ENCODE results near the gene WNT3A.

WNT3A gene

DNA sequence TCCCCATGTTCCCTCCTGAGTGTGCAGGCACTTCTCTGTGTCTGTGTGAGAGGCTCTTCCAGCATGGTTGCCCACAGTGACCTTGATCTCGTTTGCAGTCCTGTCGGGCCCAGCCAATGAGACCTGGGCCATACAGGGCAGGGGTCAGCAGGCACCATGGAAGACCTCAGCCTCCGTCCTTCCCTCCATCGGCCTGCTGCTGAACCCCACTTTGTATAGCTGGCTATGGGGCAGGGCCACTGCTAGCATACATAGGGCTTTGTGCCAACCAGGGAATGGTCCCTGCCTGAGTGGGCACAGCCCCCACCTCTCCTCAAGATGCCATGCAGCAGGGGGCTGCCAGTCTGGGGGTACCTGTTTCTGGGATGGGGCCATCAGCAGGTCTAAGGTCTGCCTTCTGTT is 92.5 kb downstream of the WNT3A start:
- Mint-ChIP-seq H3K27me3 (ENCODE audit: low read depth, poor library complexity) (peaks cover 3% of the 10 kb centered on the region), H3K27ac (no peak overlapping the region), H3K4me1 (peaks cover 20% of the 10 kb centered on the region), H3K4me3 (no peak overlapping the region), H3K36me3 (ENCODE audit: low read depth) (peaks cover 50% of the 10 kb centered on the region), H3K9me3 (peaks cover 17% of the 10 kb centered on the region)
- no peak for DNase-seq
- TF ChIP-seq, protein P1, sequence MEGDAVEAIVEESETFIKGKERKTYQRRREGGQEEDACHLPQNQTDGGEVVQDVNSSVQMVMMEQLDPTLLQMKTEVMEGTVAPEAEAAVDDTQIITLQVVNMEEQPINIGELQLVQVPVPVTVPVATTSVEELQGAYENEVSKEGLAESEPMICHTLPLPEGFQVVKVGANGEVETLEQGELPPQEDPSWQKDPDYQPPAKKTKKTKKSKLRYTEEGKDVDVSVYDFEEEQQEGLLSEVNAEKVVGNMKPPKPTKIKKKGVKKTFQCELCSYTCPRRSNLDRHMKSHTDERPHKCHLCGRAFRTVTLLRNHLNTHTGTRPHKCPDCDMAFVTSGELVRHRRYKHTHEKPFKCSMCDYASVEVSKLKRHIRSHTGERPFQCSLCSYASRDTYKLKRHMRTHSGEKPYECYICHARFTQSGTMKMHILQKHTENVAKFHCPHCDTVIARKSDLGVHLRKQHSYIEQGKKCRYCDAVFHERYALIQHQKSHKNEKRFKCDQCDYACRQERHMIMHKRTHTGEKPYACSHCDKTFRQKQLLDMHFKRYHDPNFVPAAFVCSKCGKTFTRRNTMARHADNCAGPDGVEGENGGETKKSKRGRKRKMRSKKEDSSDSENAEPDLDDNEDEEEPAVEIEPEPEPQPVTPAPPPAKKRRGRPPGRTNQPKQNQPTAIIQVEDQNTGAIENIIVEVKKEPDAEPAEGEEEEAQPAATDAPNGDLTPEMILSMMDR (IDR thresholded peaks at IDR 0.05), result no peak

DNA sequence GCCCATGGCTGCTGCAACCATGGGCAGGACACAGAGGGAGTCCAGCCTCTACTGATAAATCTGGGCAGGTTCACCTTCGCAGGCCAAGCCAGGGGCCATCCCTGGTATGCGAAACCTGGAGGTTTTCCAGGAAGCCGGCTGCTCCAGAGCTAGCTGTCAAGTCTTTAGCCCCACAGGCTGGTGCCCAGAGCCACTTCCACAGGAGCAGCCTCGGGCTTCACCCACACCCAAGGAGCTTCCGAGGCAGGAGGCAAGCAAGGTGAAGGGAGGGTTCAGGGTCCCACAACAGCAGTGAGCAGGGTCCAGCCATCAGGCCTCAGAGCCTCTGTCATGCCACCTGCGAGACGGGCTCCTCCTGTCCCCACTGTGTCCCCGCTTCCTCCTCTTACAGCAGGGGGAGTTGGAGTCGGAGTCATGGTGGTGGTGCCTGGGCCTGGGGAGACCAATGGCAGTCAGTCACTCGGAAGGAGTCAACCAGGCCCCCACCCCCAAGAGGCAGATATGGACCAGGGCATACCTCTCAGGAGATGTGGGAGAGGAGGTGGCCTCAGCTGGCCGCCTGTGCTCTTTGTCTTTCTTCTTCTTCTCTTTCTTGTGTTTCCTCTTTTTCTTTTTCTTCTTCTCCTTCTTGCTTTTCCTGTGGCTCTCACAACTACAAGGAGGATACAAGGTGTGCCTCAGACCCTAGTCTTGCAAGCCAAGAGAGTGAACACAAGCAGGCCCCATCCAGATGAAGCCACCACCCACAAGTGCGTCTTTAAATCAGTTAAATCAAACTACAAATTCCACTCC is 94.2 kb downstream of the WNT3A start:
- H3K27ac Mint-ChIP-seq, result no peak overlapping the region
- peaks cover under 1% of the 10 kb centered on the region for H3K9me3 Mint-ChIP-seq
- no peak for DNase-seq
- peaks cover 25% of the 10 kb centered on the region for H3K4me1 Mint-ChIP-seq
- peak overlapping the region; percentile 75 for H3K4me3 Mint-ChIP-seq
- peaks cover 33% of the 10 kb centered on the region for H3K36me3 Mint-ChIP-seq (ENCODE audit: low read depth)
- peaks cover 2% of the 10 kb centered on the region for H3K27me3 Mint-ChIP-seq (ENCODE audit: low read depth, poor library complexity)
- TF ChIP-seq, protein P1 (IDR thresholded peaks at IDR 0.05), result no peak

DNA sequence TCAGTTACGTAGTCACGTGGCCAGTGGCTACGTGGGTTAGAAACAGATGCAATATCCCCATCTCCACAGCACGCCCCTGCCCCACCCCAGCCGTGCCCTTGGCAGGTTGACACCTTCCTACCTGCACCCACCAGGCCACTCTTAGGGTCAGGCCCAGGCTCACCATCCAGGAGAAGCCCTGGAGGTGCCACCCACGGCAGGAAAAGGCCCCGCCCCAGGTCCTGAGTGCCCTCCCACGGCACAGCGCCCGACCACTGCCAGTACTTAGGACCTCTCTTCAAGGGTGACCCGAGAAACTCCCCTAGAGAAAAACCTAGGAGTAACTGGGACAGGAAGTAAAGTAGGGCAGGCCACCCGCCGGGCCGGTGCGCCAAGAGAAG is 94.8 kb downstream of the WNT3A start:
- H3K27ac Mint-ChIP-seq, result no peak overlapping the region
- peaks cover 31% of the 10 kb centered on the region for H3K36me3 Mint-ChIP-seq (ENCODE audit: low read depth)
- H3K4me1 Mint-ChIP-seq, result peaks cover 25% of the 10 kb centered on the region

DNA sequence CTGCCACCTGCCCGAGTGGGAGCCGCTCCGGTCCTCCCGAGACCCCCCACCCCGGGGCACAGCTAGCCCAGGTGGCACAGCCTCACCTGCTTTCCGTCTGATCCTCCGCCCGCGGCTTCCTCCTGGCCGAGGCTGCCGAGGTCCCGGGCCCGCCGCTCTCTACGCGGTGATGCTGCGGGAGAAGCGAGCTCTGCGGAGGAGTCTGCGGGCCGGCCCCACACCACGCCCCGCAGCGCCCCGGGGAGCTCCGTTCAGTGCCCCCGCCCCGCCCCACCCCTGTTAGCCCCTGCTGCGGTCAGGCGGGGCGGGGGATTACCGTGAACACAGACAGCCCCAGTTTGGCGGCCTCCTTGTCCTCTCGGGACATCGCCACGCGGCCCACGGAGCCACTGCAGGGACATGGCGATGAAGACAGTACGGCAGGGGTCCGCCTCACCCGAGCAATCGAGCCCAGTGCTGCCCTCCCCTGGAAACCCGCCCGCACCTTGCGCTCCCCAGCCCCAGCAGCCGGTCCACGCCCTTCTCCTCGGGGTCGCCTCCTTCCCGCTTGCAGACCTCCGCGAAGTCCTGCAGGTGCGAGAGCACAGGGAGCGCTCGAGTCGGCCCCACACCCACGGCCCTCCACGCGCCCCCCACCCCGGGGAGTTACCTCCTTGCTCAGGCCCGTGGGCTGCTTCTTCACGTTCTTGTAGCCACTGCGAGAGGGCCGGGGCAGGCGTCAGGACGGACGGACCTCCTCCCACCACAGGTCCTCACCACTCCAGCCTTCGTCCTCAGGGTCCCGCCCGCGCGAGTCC is 95.4 kb downstream of the WNT3A start:
- TF ChIP-seq, protein P1 (IDR thresholded peaks at IDR 0.05), result no peak
- DNase-seq, result peak; percentile 74
- peaks cover 25% of the 10 kb centered on the region for H3K4me1 Mint-ChIP-seq
- no peak overlapping the region for H3K27ac Mint-ChIP-seq
- no peaks in the 10 kb centered on the region for H3K9me3 Mint-ChIP-seq
- peak overlapping the region; percentile 92 for H3K4me3 Mint-ChIP-seq
- H3K27me3 Mint-ChIP-seq (ENCODE audit: low read depth, poor library complexity), result peaks cover 2% of the 10 kb centered on the region
- H3K36me3 Mint-ChIP-seq (ENCODE audit: low read depth), result peaks cover 28% of the 10 kb centered on the region

More for the DNA sequence above, 94.8 kb downstream of the WNT3A start:
- Mint-ChIP-seq H3K4me3 (peak overlapping the region; percentile 75), H3K27me3 (ENCODE audit: low read depth, poor library complexity) (peaks cover 2% of the 10 kb centered on the region), H3K9me3 (no peaks in the 10 kb centered on the region)
- DNase-seq, result no peak
- TF ChIP-seq, protein P1 (IDR thresholded peaks at IDR 0.05), result no peak

DNA sequence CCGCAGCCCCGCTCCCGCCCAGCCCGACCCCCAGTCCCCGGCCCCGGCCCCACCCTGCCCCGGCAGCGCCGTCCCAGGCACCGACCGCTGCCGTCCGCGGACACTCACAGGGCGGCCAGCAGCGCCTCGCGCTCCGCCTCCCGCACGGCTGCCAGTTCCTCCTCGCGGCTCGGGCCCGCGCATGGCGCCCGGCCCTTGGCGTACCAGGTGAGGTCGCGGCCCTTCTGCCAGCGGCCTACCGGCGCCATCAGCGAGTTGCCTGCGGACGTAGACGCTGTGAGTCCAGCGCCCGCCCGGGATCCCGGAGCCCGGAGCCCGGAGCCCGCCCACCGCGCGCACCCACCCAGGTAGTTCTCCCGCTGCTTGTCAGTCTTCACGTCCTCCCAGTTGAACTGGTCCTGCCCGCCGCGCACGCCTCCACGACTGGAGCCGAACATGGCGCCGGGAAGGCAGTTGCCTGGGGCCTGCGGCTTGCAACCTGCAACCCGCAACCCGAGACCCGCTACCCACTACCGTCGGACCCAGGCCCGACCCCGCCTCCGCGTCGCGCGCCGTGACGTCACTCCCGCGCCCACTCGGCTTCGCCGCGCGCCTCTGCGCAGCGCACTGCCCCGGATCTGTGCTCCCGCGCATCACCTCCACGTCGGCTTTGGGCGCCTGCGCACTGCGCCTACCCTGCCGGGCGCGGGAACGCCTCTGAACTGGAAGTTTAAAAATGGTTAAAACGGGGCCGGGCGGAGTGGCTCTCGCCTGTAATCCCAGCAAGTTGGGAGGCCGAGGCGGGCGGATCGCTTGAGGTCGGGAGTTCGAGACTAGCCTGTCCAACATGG is 96.2 kb downstream of the WNT3A start, which contains the start of gene C1orf35:
C1orf35 (minus strand) TSS at position 535 of the 830 bp plus-strand sequence; CDS start at position 437, 98 bp downstream.
- peaks cover 2% of the 10 kb centered on the region for H3K27me3 Mint-ChIP-seq (ENCODE audit: low read depth, poor library complexity)
- TF ChIP-seq, protein P1 (IDR thresholded peaks at IDR 0.05), result no peak
- peak within 1 kb of the TSS; percentile 92 for H3K4me3 Mint-ChIP-seq
- peaks cover 19% of the 10 kb centered on the region for H3K36me3 Mint-ChIP-seq (ENCODE audit: low read depth)
- H3K4me1 Mint-ChIP-seq, result peaks cover 28% of the 10 kb centered on the region
- peak; percentile 97 for DNase-seq
- no peaks in the 10 kb centered on the region for H3K9me3 Mint-ChIP-seq
- peak within 1 kb of the TSS; percentile 95 for H3K27ac Mint-ChIP-seq

Measured in nephron progenitor cell (in vitro differentiated cells).